Kidney (tissue), 14 donors: ENCODE data around the gene DNAJC21. TPM values are rescaled to one million over a fixed set of nuclear protein-coding genes. Genes with fewer than 3 reads are reported as not detected.

Experiments
- DNase-seq, 5 donors: peaks; one replicate each; pipeline ENCODE4 v3.0.0-alpha.2; 2013 to 2020
- FAIRE-seq: peaks from 2 replicates; lab custom pipeline; 2012; peaks lifted over from hg19 to GRCh38; lab: Jason Lieb, UNC
- H3K27ac ChIP-seq, 2 donors: one replicate each; pipeline ENCODE4 v1.7.0; 2013; ENCODE audit warnings: low read depth in 2 of 2, low read length in 2 of 2, inconsistent platforms in 1 of 2
- H3K27me3 ChIP-seq: one replicate; pipeline ENCODE4 v1.7.1; 2013; ENCODE audit warnings: low read length, inconsistent platforms; ENCODE audit not compliant: control insufficient read depth, insufficient read depth
- H3K36me3 ChIP-seq, 3 donors: one replicate each; pipeline versions ENCODE4 v1.7.0 to v1.7.1; 2013; ENCODE audit warnings: low read length in 3 of 3, control low read depth in 1 of 3, inconsistent platforms in 1 of 3; ENCODE audit not compliant: insufficient read depth in 3 of 3, control insufficient read depth in 2 of 3
- H3K4me1 ChIP-seq, 3 donors: one replicate each; pipeline versions ENCODE4 v1.7.0 to v1.7.1; 2013; ENCODE audit warnings: low read length in 3 of 3, inconsistent platforms in 1 of 3, low read depth in 1 of 3; ENCODE audit not compliant: control insufficient read depth in 2 of 3, insufficient read depth in 2 of 3
- H3K4me3 ChIP-seq, 3 donors: one replicate each; pipeline versions ENCODE4 v1.7.0 to v1.8.1; 2013; ENCODE audit warnings: low read length in 3 of 3, control low read depth in 1 of 3, inconsistent platforms in 1 of 3
- H3K9ac ChIP-seq, 3 donors: one replicate each; pipeline versions ENCODE4 v1.7.0 to v1.7.1; 2013; ENCODE audit warnings: low read length in 3 of 3, control low read depth in 1 of 3, inconsistent platforms in 1 of 3
- H3K9me3 ChIP-seq, 3 donors: one replicate each; pipeline versions ENCODE4 v1.7.0 to v1.7.1; 2013; ENCODE audit warnings: low read length in 3 of 3, control low read depth in 1 of 3, inconsistent platforms in 1 of 3; ENCODE audit not compliant: control insufficient read depth in 2 of 3, insufficient read depth in 1 of 3
- CTCF ChIP-seq: IDR thresholded peaks from 3 replicates; pipeline ENCODE4 v1.5.1; 2012; ENCODE audit warnings: mild to moderate bottlenecking, moderate library complexity, borderline replicate concordance; ENCODE audit not compliant: insufficient read depth; ENCODE audit errors: extremely low read depth
- intact Hi-C: fragments of 100-400 bp; cut with DNase I; formaldehyde crosslinking; loops from one replicate; pipeline ENCODE4 v1.11.1; 2022
- polyA plus RNA-seq: library from polyadenylated mRNA; stranded (reverse); fragments of 350-450 nt; fragmentation: Illumina TruSeq; extraction: RNeasy Lipid Tissue Mini Kit (QIAGEN cat#74804); gene quantifications from one replicate; pipeline ENCODE4 v1.2.3, GENCODE V29; 2014; ENCODE audit warnings: low read depth, low replicate concordance; ENCODE audit not compliant: insufficient read depth
- total RNA-seq: library from RNA; stranded (reverse); fragmentation: NEBNext Ultra II Directional; extraction: Animal tissue kit (Norgen Biotek cat#: 25700); gene quantifications from one replicate; pipeline ENCODE4 v1.2.1, GENCODE V29; 2021
- donor health status: control.
- donor health status: control.
- donor health status: control.
- donor health status: control.
- donor health status: control.
- donor health status: DM: yes; HTN: yes; CAD: no.
- donor health status: Normal renal cell carcinoma (clear cell type).

DNAJC21 gene
- total and polyA plus RNA-seq, 2 donors from 2014 or later: 24.5 to 45.0 TPM

GRCh38 chr5:34996261-34996660 is 66.9 kb downstream of the DNAJC21 start:
- no peaks in the 10 kb centered on the region for H3K9me3 ChIP-seq
- intact Hi-C loops: no loop called here
- DNase-seq (peak in 3 of 5 donors; percentile 17 to 41 (median 38)), FAIRE-seq (no peak)
- H3K4me1 ChIP-seq: peaks cover 0 to 11% (median 5%) of the 10 kb centered on the region in 3 donors
- H3K9ac ChIP-seq: no peak overlapping the region
- H3K27ac ChIP-seq: no peak overlapping the region
- H3K36me3 ChIP-seq: no peaks in the 10 kb centered on the region
- no peak for TF ChIP-seq CTCF
- no peak overlapping the region for H3K4me3 ChIP-seq
- no peaks in the 10 kb centered on the region for H3K27me3 ChIP-seq

GRCh38 chr5:34998058-34998789 is 68.9 kb downstream of the DNAJC21 start:
- no peak for DNase-seq
- H3K27ac ChIP-seq: no peak overlapping the region
- intact Hi-C loops: no loop called here
- H3K9me3 ChIP-seq: no peaks in the 10 kb centered on the region
- no peak for TF ChIP-seq CTCF
- no peak overlapping the region for H3K4me3 ChIP-seq
- no peak overlapping the region for H3K9ac ChIP-seq
- H3K27me3 ChIP-seq: no peaks in the 10 kb centered on the region
- no peaks in the 10 kb centered on the region for H3K36me3 ChIP-seq
- peaks cover 0 to 11% (median 5%) of the 10 kb centered on the region in 3 donors for H3K4me1 ChIP-seq
- no peak for FAIRE-seq

GRCh38 chr5:35001842-35002241 is 72.5 kb downstream of the DNAJC21 start:
- intact Hi-C loops: no loop called here
- Histone ChIP-seq H3K4me3 (no peak overlapping the region), H3K9ac (no peak overlapping the region), H3K27ac (no peak overlapping the region), H3K27me3 (no peaks in the 10 kb centered on the region), H3K36me3 (no peaks in the 10 kb centered on the region), H3K9me3 (no peaks in the 10 kb centered on the region), H3K4me1 (peaks cover 0 to under 1% (median 0%) of the 10 kb centered on the region in 3 donors)
- FAIRE-seq: no peak
- no peak for TF ChIP-seq CTCF
- no peak for DNase-seq
